ENCODE results near the gene TMEM97. TPM values are rescaled to one million over a fixed set of nuclear protein-coding genes. Genes with fewer than 3 reads are reported as not detected.

Gene TMEM97
- total and polyA plus RNA-seq, 9 of the 15 experiments (the other 6 are each of a cell fraction or from before 2014, with no cell fraction given) = 34.6 to 121 (median 76.0) TPM

DNA sequence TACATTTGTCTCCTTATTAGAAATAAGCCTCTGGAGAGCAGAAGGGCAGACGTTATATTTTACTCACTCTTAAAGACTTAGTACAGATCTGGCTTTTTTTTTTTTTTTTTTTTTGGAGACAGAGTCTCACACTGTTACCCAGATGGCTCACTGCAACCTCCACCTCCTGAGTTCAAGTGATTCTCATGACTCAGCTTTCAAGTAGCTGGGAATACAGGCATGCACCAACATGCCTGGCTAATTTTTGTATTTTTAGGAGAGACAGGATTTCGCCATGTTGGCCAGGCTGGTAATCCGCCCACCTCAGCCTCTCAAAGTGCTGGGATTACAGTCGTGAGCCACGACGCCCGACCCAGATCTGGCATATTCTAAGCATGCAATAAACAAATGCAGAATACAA lies 36.4 kb upstream of the TMEM97 start:
- H3K4me2 ChIP-seq (ENCODE audit: insufficient read depth, low read length) = no peak overlapping the region
- no peak overlapping the region for H3K9ac ChIP-seq (ENCODE audit: insufficient read depth in 1 of 2, low read depth in 2 of 2, low read length in 2 of 2)
- 43% methylated on average over 7 of the region's 7 CpGs for WGBS (ENCODE audit: insufficient coverage, low coverage, missing lambda C conversion rate)
- ChIA-PET CTCF (ENCODE audit: low intra/inter-chr PET ratio) (no interaction called here), POLR2A (interaction anchor here (1.0 kb wide), 1 partner anchor 27 kb away, joined by 3 read pairs; no protein-coding TSS in a partner anchor)
- H3K9me1 ChIP-seq (ENCODE audit: control insufficient read depth, insufficient read depth, low read length) = no peaks in the 10 kb centered on the region
- peaks cover 0 to 2% of the 10 kb centered on the region in 2 experiments; a peak in 1 of 5 replicates for H3K4me1 ChIP-seq (replicated peaks in 1 of 2; ENCODE audit: control insufficient read depth in 2 of 2, insufficient read depth in 2 of 2, low read length in 2 of 2)
- H3K79me2 ChIP-seq (ENCODE audit: control insufficient read depth, insufficient read depth, low read length) = no peaks in the 10 kb centered on the region
- no peak overlapping the region for H3K4me3 ChIP-seq
- ATAC-seq = no peak
- H3K9me3 ChIP-seq (replicated peaks; ENCODE audit: control insufficient read depth, insufficient read depth, low read depth, low read length) = no peaks in the 10 kb centered on the region
- BruUV-seq (replicated peaks) = no TSS peak
- H3K36me3 ChIP-seq (ENCODE audit: control insufficient read depth, insufficient read depth, low read length) = no peaks in the 10 kb centered on the region
- no peaks in the 10 kb centered on the region for H4K20me1 ChIP-seq (replicated peaks; ENCODE audit: control insufficient read depth, insufficient read depth, low read length)
- in situ Hi-C loops (cut with MboI) (no loop called here), intact Hi-C loops (cut with micrococcal nuclease) (no loop called here)
- H3K27me3 ChIP-seq (ENCODE audit: control insufficient read depth in 2 of 2, insufficient read depth in 2 of 2, low read length in 2 of 2) = no peaks in the 10 kb centered on the region
- H2AFZ ChIP-seq (ENCODE audit: low read depth, low read length) = no peak overlapping the region
- FAIRE-seq = peak; percentile 15
- H3K27ac ChIP-seq (ENCODE audit: extremely low read depth, low read depth, low read length) = no peak overlapping the region
- DNase-seq (ENCODE audit: extremely low read depth in 1 of 4, low spot score in 3 of 4) = no peak
- no peak for TF ChIP-seq SOX6 (IDR thresholded peaks at IDR 0.05)
- TF ChIP-seq POLR2AphosphoS5 (IDR thresholded peaks at IDR 0.05; ENCODE audit: control insufficient read depth, insufficient read depth, low read depth, low read length) = no peak
- no peak for TF ChIP-seq RHOXF2B (CRISPR knock-in tag; conservative IDR thresholded peaks at IDR 0.05)
- no peak for TF ChIP-seq CHD2 (IDR thresholded peaks at IDR 0.05; ENCODE audit: low read depth, low read length)
- no peak for TF ChIP-seq MYC (IDR thresholded peaks at IDR 0.05; ENCODE audit: low read depth, low read length)
- no peak for TF ChIP-seq MYC (CRISPR knock-in tag; IDR thresholded peaks at IDR 0.05; ENCODE audit: borderline replicate concordance, low read depth)
- TF ChIP-seq CEBPB (tag; IDR thresholded peaks at IDR 0.05) = no peak
- peak; percentile 68 for TF ChIP-seq MAFG (tag; conservative IDR thresholded peaks at IDR 0.05)
- TF ChIP-seq CEBPG (CRISPR knock-in tag; IDR thresholded peaks at IDR 0.05) = no peak
- TF ChIP-seq CEBPG (tag; conservative IDR thresholded peaks at IDR 0.05 in 1 of 2, IDR thresholded peaks at IDR 0.05 in 1 of 2) = no peak
- TF ChIP-seq E2F5 (CRISPR knock-in tag; IDR thresholded peaks at IDR 0.05) = no peak
- no peak for TF ChIP-seq TAF1 (IDR thresholded peaks at IDR 0.05; ENCODE audit: control insufficient read depth, extremely low read depth, insufficient read depth, low read length, severe bottlenecking)
- TF ChIP-seq MAFF (IDR thresholded peaks at IDR 0.05; ENCODE audit: low read length) = peak; percentile 17; the same call in 1 of the 2 replicates
- TF ChIP-seq ZNF408 (CRISPR knock-in tag; IDR thresholded peaks at IDR 0.05; ENCODE audit: low read depth) = no peak
- no peak for TF ChIP-seq SMARCA5 (IDR thresholded peaks at IDR 0.05)
- TF ChIP-seq ZNF316 (IDR thresholded peaks at IDR 0.05) = peak; percentile 81
- TF ChIP-seq, protein P1, sequence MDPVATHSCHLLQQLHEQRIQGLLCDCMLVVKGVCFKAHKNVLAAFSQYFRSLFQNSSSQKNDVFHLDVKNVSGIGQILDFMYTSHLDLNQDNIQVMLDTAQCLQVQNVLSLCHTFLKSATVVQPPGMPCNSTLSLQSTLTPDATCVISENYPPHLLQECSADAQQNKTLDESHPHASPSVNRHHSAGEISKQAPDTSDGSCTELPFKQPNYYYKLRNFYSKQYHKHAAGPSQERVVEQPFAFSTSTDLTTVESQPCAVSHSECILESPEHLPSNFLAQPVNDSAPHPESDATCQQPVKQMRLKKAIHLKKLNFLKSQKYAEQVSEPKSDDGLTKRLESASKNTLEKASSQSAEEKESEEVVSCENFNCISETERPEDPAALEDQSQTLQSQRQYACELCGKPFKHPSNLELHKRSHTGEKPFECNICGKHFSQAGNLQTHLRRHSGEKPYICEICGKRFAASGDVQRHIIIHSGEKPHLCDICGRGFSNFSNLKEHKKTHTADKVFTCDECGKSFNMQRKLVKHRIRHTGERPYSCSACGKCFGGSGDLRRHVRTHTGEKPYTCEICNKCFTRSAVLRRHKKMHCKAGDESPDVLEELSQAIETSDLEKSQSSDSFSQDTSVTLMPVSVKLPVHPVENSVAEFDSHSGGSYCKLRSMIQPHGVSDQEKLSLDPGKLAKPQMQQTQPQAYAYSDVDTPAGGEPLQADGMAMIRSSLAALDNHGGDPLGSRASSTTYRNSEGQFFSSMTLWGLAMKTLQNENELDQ (CRISPR knock-in tag; IDR thresholded peaks at IDR 0.05; ENCODE audit: borderline replicate concordance) = no peak
- no peak for TF ChIP-seq ZMIZ1 (IDR thresholded peaks at IDR 0.05; ENCODE audit: low read depth in 2 of 2, low read length in 2 of 2)
- peak; percentile 76 for TF ChIP-seq C11orf30 (IDR thresholded peaks at IDR 0.05; ENCODE audit: low read depth)

Data from K562 (cell line).